Measurements from ENCODE around the gene CTAG1B. TPM values are rescaled to one million over a fixed set of nuclear protein-coding genes. Genes with fewer than 3 reads are reported as not detected.
"Not testable (repeated sequence)": the region's sequence is repeated elsewhere in the genome, so short reads cannot be mapped to it uniquely, and the experiment has no call there.

Gene CTAG1B
- not detected in 2 replicates for total RNA-seq

- not testable (repeated sequence) for DNase-seq (ENCODE audit: low read depth in 2 of 2)
These were observed at the start of gene CTAG1B for GRCh38 chrX:154619182-154619581. Gene CTAG1B (minus strand): TSS chrX:154619282. CDS start chrX:154619218, 64 bp downstream.

- no peak for DNase-seq (ENCODE audit: low read depth in 2 of 2)
These were observed 42.8 kb upstream of the CTAG1B start for GRCh38 chrX:154661899-154662298.

GRCh38 chrX:154661170-154661569, 42.1 kb upstream of the CTAG1B start:
- DNase-seq (ENCODE audit: low read depth in 2 of 2): no peak

GRCh38 chrX:154660541-154660940, 41.5 kb upstream of the CTAG1B start:
- DNase-seq (ENCODE audit: low read depth in 2 of 2): no peak

- DNase-seq (ENCODE audit: low read depth in 2 of 2): no peak
These were observed 39.9 kb upstream of the CTAG1B start for GRCh38 chrX:154658957-154659356.

- no peak for DNase-seq (ENCODE audit: low read depth in 2 of 2)
These were observed 39.1 kb upstream of the CTAG1B start for GRCh38 chrX:154658187-154658586.

GRCh38 chrX:154657226-154657805, 38.2 kb upstream of the CTAG1B start:
- DNase-seq (ENCODE audit: low read depth in 2 of 2): no peak

GRCh38 chrX:154655786-154656185, 36.7 kb upstream of the CTAG1B start:
- no peak for DNase-seq (ENCODE audit: low read depth in 2 of 2)

GRCh38 chrX:154655346-154655745, 36.3 kb upstream of the CTAG1B start:
- no peak for DNase-seq (ENCODE audit: low read depth in 2 of 2)

- no peak for DNase-seq (ENCODE audit: low read depth in 2 of 2)
These were observed 35.8 kb upstream of the CTAG1B start for GRCh38 chrX:154654925-154655324.

GRCh38 chrX:154654372-154654771, 35.3 kb upstream of the CTAG1B start:
- DNase-seq (ENCODE audit: low read depth in 2 of 2): no peak

- not testable (repeated sequence) for DNase-seq (ENCODE audit: low read depth in 2 of 2)
These were observed 34.3 kb upstream of the CTAG1B start, which contains the start of gene CTAG2 for GRCh38 chrX:154653413-154653812. Gene CTAG2 (minus strand): TSS chrX:154653579. CDS start chrX:154653515, 64 bp downstream.

GRCh38 chrX:154653048-154653401, 33.9 kb upstream of the CTAG1B start:
- DNase-seq (ENCODE audit: low read depth in 2 of 2): no peak

GRCh38 chrX:154652311-154653047, 33.4 kb upstream of the CTAG1B start:
- DNase-seq (ENCODE audit: low read depth in 2 of 2): no peak

- DNase-seq (ENCODE audit: low read depth in 2 of 2): no peak
These were observed 31.1 kb upstream of the CTAG1B start for GRCh38 chrX:154650221-154650510.

GRCh38 chrX:154649503-154650220, 30.6 kb upstream of the CTAG1B start:
- no peak for DNase-seq (ENCODE audit: low read depth in 2 of 2)

GRCh38 chrX:154648931-154649330, 29.8 kb upstream of the CTAG1B start:
- DNase-seq (ENCODE audit: low read depth in 2 of 2): no peak

- DNase-seq (ENCODE audit: low read depth in 2 of 2): not testable (repeated sequence)
These were observed 26.8 kb upstream of the CTAG1B start for GRCh38 chrX:154645745-154646378.

GRCh38 chrX:154643708-154644107, 24.6 kb upstream of the CTAG1B start:
- not testable (repeated sequence) for DNase-seq (ENCODE audit: low read depth in 2 of 2)

GRCh38 chrX:154641740-154642139, 22.7 kb upstream of the CTAG1B start:
- not testable (repeated sequence) for DNase-seq (ENCODE audit: low read depth in 2 of 2)

GRCh38 chrX:154633661-154634060, 14.6 kb upstream of the CTAG1B start:
- DNase-seq (ENCODE audit: low read depth in 2 of 2): not testable (repeated sequence)

- not testable (repeated sequence) for DNase-seq (ENCODE audit: low read depth in 2 of 2)
These were observed 11.9 kb upstream of the CTAG1B start for GRCh38 chrX:154630949-154631348.

Data from lung microvascular endothelial cell (primary cell).